ENCODE measurements around the gene PFKFB2.

GRCh38 chr1:207013321-207014085 lies 39.6 kb upstream of the PFKFB2 start:
- TF ChIP-seq ZNF274 (IDR thresholded peaks at IDR 0.05; ENCODE audit: borderline replicate concordance, extremely low read depth, low read length) (no peak), ATF3 (IDR thresholded peaks at IDR 0.05; ENCODE audit: insufficient read depth, low read depth, low read length) (no peak), CTCF (IDR thresholded peaks at IDR 0.05; ENCODE audit: control extremely low read depth in 1 of 3, insufficient read depth in 1 of 3, low read depth in 1 of 3, low read length in 3 of 3) (no peak), POLR2A (IDR thresholded peaks at IDR 0.05; ENCODE audit: control extremely low read depth in 1 of 2, low read depth in 2 of 2, low read length in 2 of 2) (no peak), SRF (IDR thresholded peaks at IDR 0.05; ENCODE audit: low read depth, low read length) (no peak), POLR2AphosphoS5 (IDR thresholded peaks at IDR 0.05; ENCODE audit: low read depth, low read length) (no peak)

Data from H1 (cell line).